HuH-7.5 (cell line): Measurements from ENCODE around the gene ATG9B.
A peak's percentile ranks its signal among the peaks of the same experiment; 100 is the strongest.

Source experiments
- DNase-seq: peaks from one replicate; pipeline ENCODE4 v3.0.0; 2011; ENCODE audit warnings: low spot score

ATG9B gene, protein sequence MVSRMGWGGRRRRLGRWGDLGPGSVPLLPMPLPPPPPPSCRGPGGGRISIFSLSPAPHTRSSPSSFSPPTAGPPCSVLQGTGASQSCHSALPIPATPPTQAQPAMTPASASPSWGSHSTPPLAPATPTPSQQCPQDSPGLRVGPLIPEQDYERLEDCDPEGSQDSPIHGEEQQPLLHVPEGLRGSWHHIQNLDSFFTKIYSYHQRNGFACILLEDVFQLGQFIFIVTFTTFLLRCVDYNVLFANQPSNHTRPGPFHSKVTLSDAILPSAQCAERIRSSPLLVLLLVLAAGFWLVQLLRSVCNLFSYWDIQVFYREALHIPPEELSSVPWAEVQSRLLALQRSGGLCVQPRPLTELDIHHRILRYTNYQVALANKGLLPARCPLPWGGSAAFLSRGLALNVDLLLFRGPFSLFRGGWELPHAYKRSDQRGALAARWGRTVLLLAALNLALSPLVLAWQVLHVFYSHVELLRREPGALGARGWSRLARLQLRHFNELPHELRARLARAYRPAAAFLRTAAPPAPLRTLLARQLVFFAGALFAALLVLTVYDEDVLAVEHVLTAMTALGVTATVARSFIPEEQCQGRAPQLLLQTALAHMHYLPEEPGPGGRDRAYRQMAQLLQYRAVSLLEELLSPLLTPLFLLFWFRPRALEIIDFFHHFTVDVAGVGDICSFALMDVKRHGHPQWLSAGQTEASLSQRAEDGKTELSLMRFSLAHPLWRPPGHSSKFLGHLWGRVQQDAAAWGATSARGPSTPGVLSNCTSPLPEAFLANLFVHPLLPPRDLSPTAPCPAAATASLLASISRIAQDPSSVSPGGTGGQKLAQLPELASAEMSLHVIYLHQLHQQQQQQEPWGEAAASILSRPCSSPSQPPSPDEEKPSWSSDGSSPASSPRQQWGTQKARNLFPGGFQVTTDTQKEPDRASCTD

DNA sequence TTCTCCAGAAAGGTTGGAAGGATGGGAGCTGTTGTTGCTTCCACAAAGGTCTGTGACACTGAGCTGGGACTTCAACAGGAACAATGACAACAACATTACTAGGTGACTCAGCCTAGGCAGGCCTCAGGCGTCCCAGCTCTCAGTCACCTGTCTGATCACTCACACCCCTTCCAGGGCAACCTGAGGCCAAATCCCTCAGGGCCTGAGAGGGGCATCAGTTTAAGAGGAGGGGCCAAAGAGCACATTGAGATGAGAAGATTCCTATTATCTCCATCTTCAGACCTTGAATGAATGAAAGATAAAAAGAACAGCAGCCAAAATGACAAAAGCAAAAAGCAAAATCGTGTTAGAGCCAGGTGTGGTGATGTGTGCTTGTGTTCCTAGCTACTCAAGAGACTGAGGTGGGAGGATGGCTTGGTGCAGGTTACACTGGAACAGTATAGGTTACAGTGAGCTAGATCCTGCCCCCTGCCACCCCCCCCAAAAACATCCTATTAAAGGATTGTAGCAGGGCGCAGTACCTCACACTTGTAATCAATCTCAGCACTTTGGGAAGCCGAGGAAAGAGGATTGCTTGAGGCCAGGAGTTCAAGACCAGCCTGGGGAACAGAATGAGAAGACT, at the start of gene ATG9B:
TSS of gene ATG9B (minus strand) at position 60 of the 622 bp plus-strand sequence. CDS start 71 bp downstream, outside the sequence.
- DNase-seq = no peak

DNA sequence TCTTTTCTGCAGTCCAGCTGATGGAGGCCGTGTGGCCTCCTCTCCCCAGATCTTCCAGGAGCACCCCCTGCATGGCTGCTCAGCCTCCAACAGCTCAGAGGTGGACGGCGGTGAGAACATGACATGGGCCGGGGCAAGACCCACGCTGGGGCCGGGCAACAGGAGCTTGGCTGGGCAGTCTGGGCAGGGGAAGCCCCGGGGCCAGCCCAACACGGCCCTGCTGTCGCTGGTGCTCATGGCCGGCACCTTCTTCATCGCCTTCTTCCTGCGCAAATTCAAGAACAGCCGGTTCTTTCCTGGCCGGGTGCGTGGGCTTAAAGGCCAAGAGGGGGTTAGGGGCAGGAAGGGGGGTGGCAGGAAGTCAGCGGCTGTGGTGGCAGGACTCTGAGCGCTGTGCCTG, 49.7 kb upstream of the ATG9B start:
- no peak for DNase-seq

DNA sequence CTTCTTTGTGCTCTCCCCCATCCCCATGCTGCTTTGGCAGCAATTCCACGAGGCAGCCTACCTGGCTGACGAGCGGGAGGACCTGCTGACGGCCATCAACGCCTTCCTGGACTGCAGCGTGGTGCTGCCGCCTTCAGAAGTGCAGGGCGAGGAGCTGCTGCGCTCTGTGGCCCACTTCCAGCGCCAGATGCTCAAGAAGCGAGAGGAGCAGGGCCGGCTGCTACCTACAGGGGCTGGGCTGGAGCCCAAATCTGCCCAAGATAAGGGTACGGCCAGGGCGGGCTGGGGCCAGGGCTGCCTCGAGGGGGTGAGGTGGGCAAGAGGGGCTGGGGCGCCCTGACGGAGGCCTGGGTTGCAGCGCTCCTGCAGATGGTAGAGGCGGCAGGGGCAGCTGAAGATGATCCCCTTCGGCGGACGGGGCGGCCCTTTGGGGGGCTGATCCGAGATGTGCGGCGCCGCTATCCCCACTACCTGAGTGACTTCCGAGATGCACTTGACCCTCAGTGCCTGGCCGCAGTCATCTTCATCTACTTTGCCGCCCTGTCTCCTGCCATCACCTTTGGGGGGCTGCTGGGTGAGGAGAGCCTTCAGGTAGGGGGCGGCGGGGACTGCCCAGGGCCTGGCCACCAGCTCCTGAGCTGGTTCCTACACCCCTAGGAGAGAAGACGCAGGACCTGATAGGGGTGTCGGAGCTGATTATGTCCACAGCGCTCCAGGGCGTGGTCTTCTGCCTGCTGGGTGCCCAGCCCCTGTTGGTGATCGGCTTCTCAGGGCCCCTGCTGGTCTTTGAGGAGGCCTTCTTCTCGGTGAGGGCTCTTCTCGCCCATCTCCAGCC, 47.0 kb upstream of the ATG9B start:
- DNase-seq = no peak

DNA sequence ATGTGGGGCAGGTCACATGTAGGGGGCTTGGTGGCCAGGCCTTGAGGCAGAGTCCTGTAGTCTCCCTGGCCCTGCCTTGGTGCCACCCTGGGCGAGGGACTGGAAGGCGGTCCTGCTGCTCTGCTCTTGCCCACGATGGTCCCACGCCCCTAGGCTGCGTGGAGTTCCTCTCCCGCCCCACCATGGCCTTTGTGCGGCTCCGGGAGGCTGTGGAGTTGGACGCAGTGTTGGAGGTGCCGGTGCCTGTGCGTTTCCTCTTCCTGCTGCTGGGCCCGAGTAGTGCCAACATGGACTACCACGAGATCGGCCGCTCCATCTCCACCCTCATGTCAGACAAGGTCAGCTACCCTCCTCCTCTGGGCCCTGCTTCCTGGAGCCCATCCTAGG, 46.3 kb upstream of the ATG9B start:
- no peak for DNase-seq

DNA sequence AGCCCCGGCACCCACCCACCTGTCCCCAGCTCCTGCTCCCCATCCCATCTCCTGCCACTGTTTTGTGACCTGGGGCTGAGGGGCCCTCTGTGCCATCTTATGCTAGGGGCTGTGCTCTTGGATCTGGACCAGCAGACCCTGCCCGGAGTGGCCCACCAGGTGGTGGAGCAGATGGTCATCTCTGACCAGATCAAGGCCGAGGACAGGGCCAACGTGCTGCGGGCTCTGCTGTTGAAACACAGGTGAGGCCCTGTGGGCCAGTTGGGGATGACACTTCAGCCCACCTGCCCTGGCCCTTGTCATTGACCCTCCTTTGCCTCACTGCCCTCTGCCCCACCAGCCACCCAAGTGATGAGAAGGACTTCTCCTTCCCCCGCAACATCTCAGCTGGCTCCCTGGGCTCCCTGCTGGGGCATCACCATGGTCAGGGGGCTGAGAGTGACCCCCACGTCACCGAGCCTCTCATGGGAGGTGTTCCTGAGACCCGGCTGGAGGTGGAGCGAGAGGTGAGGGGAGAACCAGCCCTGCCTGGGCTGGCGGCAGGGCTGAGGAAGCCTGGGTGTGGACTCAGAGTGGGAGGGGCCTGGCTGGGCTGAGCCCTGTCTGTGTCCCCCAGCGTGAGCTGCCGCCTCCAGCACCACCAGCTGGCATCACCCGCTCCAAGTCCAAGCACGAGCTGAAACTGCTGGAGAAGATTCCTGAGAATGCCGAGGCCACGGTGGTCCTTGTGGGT, 45.7 kb upstream of the ATG9B start:
- DNase-seq = no peak

DNA sequence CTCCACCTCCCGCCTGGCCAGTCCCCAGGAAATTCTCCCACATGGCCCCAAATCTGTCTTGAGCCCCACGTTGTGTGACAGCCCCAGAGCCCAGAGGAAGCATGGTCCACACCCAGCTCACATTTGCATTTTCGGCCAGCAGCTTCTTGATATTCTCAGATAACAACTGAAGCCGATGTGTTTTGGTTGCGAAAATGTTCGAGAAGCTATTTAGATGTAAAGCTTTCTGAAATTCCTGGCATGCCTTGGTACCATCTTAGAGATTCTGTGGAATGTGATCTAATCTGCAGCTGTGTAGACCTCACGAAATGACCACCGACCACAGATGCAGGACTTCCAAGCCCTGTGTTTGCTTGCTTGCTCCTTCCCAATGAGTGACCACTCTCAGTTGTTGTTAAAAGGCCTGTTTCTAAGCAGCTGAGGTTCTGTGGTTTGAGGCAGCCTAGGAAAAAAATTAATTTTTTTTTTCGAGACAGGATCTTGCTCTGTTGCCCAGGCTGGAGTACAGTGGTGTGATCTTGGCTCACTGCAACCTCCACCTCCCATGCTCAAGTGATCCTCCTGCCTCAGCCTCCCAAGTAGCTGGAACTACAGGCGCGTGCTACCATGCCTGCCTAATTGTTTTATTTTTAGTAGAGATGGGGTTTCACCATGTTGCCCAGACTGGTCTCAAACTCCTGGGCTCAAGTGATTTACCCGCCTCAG, 43.9 kb upstream of the ATG9B start:
- DNase-seq = no peak

DNA sequence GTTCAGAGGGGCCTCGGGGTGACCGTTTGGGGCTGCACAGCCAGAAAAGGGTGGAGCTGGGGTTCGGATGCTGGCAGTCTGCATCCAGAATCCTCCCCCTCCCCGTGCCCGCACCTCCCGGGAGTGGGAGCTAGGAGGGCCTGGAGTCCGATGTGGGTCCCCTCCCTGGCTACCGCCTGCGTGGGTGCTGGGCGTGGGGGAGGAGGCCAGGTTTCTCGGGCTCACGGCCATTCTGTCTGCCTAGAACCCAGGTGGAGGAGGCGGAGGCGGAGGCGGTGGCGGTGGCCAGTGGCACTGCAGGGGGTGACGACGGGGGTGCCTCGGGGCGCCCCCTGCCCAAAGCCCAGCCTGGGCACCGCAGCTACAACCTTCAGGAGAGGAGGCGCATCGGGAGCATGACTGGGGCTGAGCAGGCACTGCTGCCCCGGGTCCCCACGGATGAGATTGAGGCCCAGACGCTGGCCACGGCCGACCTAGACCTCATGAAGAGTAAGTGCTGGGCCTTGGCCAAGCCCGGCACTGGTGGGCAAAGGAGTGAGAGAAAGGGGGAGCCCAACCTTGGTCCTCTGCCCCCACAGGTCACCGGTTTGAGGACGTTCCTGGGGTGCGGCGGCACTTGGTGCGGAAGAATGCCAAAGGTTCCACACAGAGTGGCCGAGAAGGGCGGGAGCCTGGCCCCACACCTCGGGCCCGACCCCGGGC, 42.1 kb upstream of the ATG9B start:
- DNase-seq = no peak

DNA sequence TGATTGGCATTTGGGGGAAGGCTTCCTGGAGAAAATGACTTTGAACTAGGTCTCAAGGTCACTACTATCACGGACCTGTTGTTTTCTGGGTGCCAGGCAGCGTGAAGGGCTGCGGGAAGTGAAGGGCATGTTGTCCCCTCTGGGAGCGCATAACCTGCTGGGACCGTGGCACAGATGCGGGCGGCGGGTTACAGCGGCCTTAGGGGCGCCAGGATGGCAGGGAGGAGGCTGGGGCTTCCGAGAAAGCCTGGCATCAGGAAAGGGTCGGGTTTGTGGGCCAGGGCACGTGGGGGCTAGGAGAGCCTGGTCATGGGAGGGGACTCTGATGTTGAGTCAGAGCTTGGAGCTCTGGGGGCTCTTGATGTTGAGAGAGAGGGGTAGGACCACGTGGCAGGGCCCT, 41.2 kb upstream of the ATG9B start:
- DNase-seq = no peak

DNA sequence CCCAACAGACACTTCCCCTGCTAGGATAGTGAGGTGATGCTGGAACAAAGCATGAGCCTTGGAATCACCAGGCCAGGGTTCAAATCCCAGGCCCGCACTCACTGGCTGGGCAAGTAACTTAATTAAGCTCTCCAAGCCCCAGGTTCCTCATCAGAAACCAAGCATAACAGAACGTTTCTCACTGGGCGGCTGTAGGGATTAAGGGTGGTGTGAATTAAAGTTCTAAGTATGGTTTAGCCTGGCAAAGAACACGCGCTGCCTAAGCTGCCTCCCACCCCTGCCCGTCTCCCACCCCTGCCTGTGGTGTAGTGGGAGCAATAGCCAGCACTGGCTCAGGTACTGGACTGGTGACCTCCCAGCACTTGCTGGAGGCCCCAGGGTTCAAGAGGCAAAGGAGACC, 40.7 kb upstream of the ATG9B start:
- DNase-seq = no peak

DNA sequence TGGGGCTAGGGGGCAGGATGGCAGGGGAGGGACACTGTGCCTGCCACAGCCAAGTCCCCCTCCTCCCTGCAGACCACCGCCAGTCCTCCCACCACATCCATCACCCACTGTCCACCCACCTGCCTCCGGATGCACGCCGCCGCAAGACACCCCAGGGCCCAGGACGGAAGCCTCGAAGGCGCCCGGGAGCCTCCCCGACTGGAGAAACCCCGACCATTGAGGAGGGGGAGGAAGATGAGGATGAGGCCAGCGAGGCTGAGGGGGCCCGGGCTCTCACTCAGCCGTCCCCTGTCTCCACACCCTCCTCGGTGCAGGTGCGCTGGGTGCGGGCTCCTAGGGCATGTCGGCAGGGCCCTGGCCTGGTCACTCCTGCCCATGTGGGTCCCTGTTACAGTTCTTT, 40.2 kb upstream of the ATG9B start:
- DNase-seq = no peak

DNA sequence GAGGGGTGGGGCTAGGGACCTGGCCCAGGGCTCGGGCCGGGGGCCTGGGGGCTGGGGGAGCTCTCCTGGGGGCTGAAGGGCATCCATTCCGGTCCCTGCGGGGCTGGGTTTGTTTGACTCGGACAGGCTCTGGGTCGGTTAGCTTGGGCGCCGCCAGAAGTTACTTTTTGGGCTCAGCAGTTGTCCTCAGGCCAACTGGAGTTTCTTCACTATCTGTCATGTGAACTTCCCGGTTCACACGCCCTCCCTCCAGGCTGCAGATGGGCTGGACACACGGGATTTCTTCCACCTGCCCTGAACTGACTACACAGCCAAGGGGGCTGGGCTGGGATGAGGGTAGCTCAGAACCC, 38.9 kb upstream of the ATG9B start:
- DNase-seq = peak; percentile 71

DNA sequence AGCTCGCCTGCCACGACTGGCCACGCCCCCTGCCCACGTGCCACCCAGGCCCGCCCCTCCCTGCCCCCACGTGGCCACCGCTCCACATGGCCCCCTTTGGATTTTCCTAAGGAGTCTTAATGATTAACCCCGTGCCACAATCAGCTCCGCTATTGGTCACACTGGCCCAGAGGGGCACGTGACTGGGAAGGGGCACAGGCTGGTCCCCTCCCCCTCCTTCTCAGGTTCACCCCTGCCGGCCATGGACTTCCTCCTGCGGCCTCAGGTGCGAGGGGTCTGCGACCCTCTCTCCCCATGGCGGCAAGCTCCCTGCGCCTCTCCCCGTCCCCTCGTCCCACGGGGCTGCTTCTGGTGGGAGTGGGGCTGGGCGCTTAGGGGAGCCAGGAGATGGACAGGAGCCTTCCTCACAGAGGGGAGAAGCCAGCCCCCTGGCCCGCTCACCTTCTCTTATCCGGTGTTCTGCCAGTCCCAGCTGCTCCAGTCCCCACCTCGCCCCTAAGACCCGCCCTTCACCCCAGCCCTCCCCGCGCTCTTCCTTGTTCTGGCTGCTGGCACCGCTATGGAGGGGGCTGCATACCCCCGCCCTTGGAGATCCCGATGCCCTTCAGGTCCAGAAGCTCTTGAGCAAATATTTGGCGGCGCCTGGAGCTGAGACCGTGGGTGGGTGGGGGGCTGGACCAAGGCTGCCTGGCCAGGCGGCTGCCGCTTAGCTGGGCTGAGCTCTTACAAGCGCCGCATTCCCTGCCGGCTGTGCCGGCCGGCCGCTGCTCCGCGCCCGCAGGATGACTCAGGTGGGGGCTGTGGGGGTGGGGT, 38.3 kb upstream of the ATG9B start:
- DNase-seq = peak; percentile 99

DNA sequence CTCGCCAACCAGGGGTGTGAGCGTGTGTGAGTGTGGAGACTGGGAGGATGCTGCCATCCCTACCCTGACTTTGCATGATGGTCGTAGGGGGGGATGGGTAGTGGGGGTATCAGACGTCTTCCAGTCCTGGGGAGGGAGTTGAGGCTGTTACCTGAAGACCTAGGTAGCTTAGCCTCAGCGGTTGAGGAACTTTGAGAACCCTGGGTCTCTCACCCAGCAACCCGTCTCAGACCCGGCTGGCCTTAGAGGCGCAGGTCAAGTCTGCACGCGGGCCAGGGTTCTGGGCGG, 37.8 kb upstream of the ATG9B start:
- DNase-seq = no peak

DNA sequence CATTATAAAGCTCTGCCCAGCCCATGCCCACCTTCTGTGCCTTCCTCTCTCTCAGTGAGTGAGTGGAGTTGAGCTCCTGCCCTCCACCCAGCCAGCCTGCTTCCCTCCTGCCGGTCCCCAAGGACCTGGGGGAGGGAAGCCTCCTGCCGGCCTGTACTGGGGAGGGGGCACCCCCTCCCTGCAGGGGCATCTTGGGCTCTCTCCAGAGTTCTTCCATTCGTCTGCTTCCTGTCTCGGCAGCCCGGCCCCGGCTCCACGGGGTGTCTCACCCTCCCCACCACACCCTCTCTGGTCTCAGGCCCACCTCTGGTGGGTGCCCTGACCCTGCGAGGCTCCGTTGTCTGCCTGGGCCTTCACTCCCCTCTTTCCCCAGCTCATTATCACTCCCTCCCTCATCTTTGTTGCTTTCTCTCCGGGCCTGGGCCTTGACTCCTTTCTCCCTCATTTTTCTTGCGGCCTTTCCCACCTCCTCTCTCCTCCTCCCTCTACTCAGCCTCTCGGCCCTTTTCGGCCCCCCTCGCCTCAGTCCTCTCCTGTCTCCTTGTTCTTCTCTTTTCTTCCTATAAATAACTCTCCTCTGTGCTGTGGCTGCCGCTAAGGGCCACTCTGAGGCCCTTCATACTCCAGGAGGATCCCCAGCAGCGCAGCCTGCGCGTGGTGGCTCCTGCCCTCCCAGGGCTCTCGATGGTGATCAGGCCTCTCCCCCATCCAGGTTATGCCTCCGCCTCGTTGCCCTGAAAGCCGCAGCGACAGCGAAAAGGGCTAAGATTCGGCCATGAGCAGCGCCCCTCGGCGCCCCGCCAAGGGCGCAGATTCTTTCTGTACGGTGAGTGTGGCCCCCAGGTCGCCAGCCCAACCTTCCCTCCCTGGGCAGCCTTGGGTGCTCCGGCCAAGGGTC, 37.2 kb upstream of the ATG9B start:
- no peak for DNase-seq

DNA sequence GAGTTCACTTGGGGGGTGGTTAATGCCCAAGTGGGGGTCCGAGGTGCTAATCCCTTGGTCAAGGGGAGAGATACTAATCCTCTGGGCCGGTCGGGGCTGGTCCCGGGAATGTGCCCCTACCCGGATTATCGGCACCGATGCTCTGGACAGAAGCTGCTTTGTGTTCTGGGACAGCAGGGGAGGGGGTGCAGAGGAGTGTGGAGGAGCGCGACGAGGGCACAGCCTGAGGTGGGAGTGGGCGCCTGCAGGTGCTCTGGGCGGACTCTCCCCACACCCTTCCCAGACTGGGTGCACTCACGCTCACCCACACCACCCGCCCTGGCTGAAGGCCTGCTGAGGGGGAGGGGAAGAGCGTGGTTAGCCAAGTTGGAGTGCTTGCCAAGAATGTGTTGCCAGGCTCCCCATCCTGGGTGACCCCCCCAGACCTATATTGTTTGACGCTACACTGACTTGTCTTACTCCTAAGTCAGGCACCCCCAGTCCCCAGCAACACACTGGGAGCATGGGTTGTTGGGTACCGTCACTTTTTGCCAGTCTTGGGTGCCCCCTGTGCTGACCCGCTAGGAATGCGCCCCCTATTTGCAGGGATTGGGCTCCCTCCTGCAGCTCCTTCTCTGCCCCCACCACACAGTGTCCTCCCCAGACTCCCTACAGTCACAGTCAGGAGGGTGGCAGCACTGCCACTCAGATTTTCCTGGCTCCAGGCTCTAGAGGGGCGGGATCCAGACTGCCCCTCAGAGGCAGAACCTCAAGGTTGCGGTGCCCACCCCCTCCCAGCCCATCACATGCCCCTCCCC, 36.3 kb upstream of the ATG9B start:
- no peak for DNase-seq

DNA sequence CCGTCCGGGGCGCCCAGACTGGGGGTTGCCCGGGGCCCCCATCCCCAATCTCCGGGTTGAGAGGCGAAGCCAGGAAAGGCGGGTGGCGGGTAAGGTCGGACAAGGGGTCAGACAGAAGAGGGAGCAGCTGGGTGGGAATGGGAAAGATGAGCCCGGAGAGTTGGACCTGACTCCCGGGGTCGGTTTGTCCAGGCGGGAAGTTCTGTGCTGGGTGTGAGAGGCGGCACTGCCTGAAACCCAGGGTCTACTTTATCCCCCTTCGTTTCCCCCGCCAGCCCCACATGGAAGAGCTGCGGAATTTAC, 35.8 kb upstream of the ATG9B start:
- no peak for DNase-seq

DNA sequence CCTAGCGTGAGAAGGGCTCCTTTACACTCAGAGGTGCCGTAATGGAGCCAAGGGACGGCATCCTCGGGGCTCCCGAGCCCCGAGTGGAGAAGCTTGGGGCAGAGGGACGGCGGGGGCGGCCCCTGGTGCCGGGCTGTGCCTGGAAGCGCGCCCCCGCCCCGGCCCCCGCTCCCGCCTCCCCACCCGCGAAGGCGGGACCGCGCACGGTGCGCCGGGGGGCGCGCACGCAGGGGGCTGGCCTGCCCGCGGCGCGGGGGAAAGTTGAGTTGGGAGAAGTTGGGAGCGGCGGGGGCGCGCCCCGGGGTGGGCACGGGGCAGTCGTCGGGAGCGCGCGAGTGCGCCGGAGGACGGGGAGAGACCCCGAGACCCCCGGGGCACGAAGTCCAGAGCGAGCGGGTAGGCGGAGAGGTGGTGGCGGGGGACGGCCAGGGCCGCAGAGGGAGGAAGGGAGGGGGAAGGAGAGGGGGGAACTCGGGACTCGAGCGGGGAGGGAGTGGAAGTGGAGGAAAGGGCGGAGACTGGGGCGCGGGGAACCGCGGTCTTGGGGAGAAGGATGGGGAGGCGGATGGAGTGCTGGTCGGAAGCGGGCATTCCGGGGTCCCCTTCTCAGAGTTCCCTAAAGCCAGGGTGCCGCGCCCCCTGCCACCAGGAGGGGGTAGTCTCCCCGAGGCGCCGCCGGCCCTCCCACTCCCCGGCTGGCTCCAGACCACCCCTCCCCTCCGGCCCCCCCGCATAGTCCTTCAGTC, 35.2 kb upstream of the ATG9B start, which contains the start of gene SLC4A2:
TSS of gene SLC4A2 (plus strand) at position 223 of the 746 bp plus-strand sequence. CDS start 2,399 bp downstream, outside the sequence.
- DNase-seq = peak; percentile 97
